HEK293 (cell line): ENCODE data around the gene ENAM.

ENCODE experiments used
- CTCF ChIA-PET: fragments of 350-600 bp; formaldehyde crosslinking; extraction: SDS; loops from one replicate; lab custom pipeline; 2021; ENCODE audit warnings: antibody characterized with exemption; lab: Yijun Ruan, JAX
- POLR2A ChIA-PET: fragments of 300-600 bp; formaldehyde crosslinking; extraction: SDS; loops from one replicate; lab custom pipeline; 2020; ENCODE audit warnings: antibody characterized with exemption, inconsistent platforms; lab: Yijun Ruan, JAX
- H3K27ac ChIP-seq: fragments of 200-500 bp; sonication (Bioruptor generic); 2 replicates; pipeline ENCODE4 v1.5.1; 2014; ENCODE audit warnings: low read depth, low read length, control low read depth, inconsistent platforms; ENCODE audit errors: extremely low read depth
- H3K36me3 ChIP-seq, 2 experiments: fragments of 200-500 bp in 1 of 2; sonication (Bioruptor generic) in 1 of 2; 1 replicate in 1 of 2; 2 replicates in 1 of 2; pipeline ENCODE4 v1.5.1; 2014 to 2017; ENCODE audit warnings: inconsistent platforms in 2 of 2, low read length in 2 of 2; ENCODE audit not compliant: control insufficient read depth in 2 of 2, insufficient read depth in 1 of 2
- H3K4me1 ChIP-seq: fragments of 200-500 bp; sonication (Bioruptor generic); 2 replicates; pipeline ENCODE4 v1.5.1; 2014; ENCODE audit warnings: mild to moderate bottlenecking, low read length, inconsistent platforms; ENCODE audit not compliant: control insufficient read depth, insufficient read depth
- H3K4me3 ChIP-seq: 2 replicates; pipeline ENCODE4 v1.5.1; 2011; ENCODE audit warnings: low read depth, mild to moderate bottlenecking, control low read depth, low read length, moderate library complexity
- H3K9me3 ChIP-seq: fragments of 200-500 bp; sonication (Bioruptor generic); 2 replicates; pipeline ENCODE4 v1.5.1; 2014; ENCODE audit warnings: low read depth, low read length, inconsistent platforms; ENCODE audit not compliant: control insufficient read depth, insufficient read depth
- ATF2 ChIP-seq: fragments of 450-650 bp; formaldehyde crosslinking; IDR thresholded peaks from 2 replicates; pipeline ENCODE4 v1.5.1; 2016; ENCODE audit warnings: missing biosample characterization, missing genetic modification characterization, low read depth
- BCL6B ChIP-seq: fragments of 450-650 bp; formaldehyde crosslinking; IDR thresholded peaks from 2 replicates; pipeline ENCODE4 v1.5.1; 2017; ENCODE audit warnings: missing biosample characterization, missing genetic modification characterization
- EGR2 ChIP-seq: fragments of 450-650 bp; formaldehyde crosslinking; IDR thresholded peaks from 2 replicates; pipeline ENCODE4 v1.5.1; 2016; ENCODE audit warnings: low read depth, missing biosample characterization, missing genetic modification characterization
- GLIS1 ChIP-seq: fragments of 450-650 bp; formaldehyde crosslinking; IDR thresholded peaks from 2 replicates; pipeline ENCODE4 v1.5.1; 2016; ENCODE audit warnings: missing biosample characterization, missing genetic modification characterization
- INSM2 ChIP-seq: fragments of 450-650 bp; formaldehyde crosslinking; IDR thresholded peaks from 2 replicates; pipeline ENCODE4 v1.5.1; 2016; ENCODE audit warnings: missing biosample characterization, missing genetic modification characterization
- PRDM2 ChIP-seq: fragments of 450-650 bp; formaldehyde crosslinking; IDR thresholded peaks from 2 replicates; pipeline ENCODE4 v1.5.1; 2016; ENCODE audit warnings: missing biosample characterization, missing genetic modification characterization, borderline replicate concordance
- SETDB1 ChIP-seq: IDR thresholded peaks from one replicate; pipeline ENCODE4 v1.6.1; 2017; ENCODE audit warnings: mild to moderate bottlenecking, low read length, moderate library complexity, mixed read lengths; ENCODE audit not compliant: insufficient read length
- TCF7L2 ChIP-seq: IDR thresholded peaks from 2 replicates; pipeline ENCODE4 v1.6.1; 2011; ENCODE audit warnings: low read depth, mild to moderate bottlenecking, inconsistent platforms, low read length, moderate library complexity, borderline replicate concordance
- ZBTB44 ChIP-seq: fragments of 450-650 bp; IDR thresholded peaks from 2 replicates; pipeline ENCODE4 v1.5.1; 2018; ENCODE audit warnings: missing biosample characterization, mild to moderate bottlenecking, missing genetic modification characterization
- ZNF157 ChIP-seq: fragments of 450-650 bp; formaldehyde crosslinking; IDR thresholded peaks from 2 replicates; pipeline ENCODE4 v1.5.1; 2016; ENCODE audit warnings: missing biosample characterization, missing genetic modification characterization
- ZNF19 ChIP-seq: fragments of 450-650 bp; formaldehyde crosslinking; IDR thresholded peaks from 2 replicates; pipeline ENCODE4; 2016; ENCODE audit warnings: missing biosample characterization, missing genetic modification characterization, low read depth
- ZNF239 ChIP-seq: fragments of 450-650 bp; formaldehyde crosslinking; IDR thresholded peaks from 2 replicates; pipeline ENCODE4 v1.5.1; 2016; ENCODE audit warnings: missing biosample characterization, missing genetic modification characterization
- ZNF280C ChIP-seq: fragments of 450-650 bp; formaldehyde crosslinking; IDR thresholded peaks from 2 replicates; pipeline ENCODE4 v1.5.1; 2016; ENCODE audit warnings: missing biosample characterization, missing genetic modification characterization
- ZNF366 ChIP-seq: fragments of 450-650 bp; formaldehyde crosslinking; conservative IDR thresholded peaks from 2 replicates; pipeline ENCODE4 v1.5.1; 2016; ENCODE audit warnings: missing biosample characterization, missing genetic modification characterization
- ZNF624 ChIP-seq: fragments of 450-650 bp; formaldehyde crosslinking; IDR thresholded peaks from 2 replicates; pipeline ENCODE4 v1.5.1; 2017; ENCODE audit warnings: missing biosample characterization, missing genetic modification characterization
- ZNF660 ChIP-seq: fragments of 450-650 bp; IDR thresholded peaks from 2 replicates; pipeline ENCODE4 v1.5.1; 2018; ENCODE audit warnings: missing biosample characterization, mild to moderate bottlenecking, missing genetic modification characterization
- ZNF664 ChIP-seq: fragments of 450-650 bp; formaldehyde crosslinking; IDR thresholded peaks from 2 replicates; pipeline ENCODE4 v1.5.1; 2016; ENCODE audit warnings: missing biosample characterization, missing genetic modification characterization

The ENAM gene

GRCh38 chr4:70632028-70632427 lies 3.5 kb downstream of the ENAM start:
- CTCF ChIA-PET = no interaction called here
- TF ChIP-seq INSM2 (tag by site-specific recombination) (no peak), ZBTB44 (no peak), BCL6B (tag by site-specific recombination) (no peak), ZNF280C (tag by site-specific recombination) (no peak), ZNF624 (no peak), GLIS1 (tag by site-specific recombination) (no peak), ZNF19 (tag by site-specific recombination) (no peak), ZNF660 (tag by site-specific recombination) (no peak), ZNF157 (tag by site-specific recombination) (no peak), PRDM2 (tag by site-specific recombination) (no peak), ZNF239 (tag by site-specific recombination) (no peak), SETDB1 (no peak), ZNF664 (tag by site-specific recombination) (no peak), TCF7L2 (no peak), EGR2 (tag by site-specific recombination) (no peak), ATF2 (tag by site-specific recombination) (no peak), ZNF366 (tag by site-specific recombination) (no peak)
- TF ChIP-seq, all 188 proteins: peak for 0
- POLR2A ChIA-PET = no interaction called here
- Histone ChIP-seq H3K36me3 (no peaks in the 10 kb centered on the region), H3K4me1 (no peaks in the 10 kb centered on the region), H3K4me3 (no peak overlapping the region), H3K9me3 (no peaks in the 10 kb centered on the region), H3K27ac (no peak overlapping the region)
